ENCODE measurements around the gene NKD2. TPM values are rescaled to one million over a fixed set of nuclear protein-coding genes. Genes with fewer than 3 reads are reported as not detected.

Gene NKD2
- total RNA-seq, 2 donors from 2014 or later = 1.4 to 1.5 TPM

DNA sequence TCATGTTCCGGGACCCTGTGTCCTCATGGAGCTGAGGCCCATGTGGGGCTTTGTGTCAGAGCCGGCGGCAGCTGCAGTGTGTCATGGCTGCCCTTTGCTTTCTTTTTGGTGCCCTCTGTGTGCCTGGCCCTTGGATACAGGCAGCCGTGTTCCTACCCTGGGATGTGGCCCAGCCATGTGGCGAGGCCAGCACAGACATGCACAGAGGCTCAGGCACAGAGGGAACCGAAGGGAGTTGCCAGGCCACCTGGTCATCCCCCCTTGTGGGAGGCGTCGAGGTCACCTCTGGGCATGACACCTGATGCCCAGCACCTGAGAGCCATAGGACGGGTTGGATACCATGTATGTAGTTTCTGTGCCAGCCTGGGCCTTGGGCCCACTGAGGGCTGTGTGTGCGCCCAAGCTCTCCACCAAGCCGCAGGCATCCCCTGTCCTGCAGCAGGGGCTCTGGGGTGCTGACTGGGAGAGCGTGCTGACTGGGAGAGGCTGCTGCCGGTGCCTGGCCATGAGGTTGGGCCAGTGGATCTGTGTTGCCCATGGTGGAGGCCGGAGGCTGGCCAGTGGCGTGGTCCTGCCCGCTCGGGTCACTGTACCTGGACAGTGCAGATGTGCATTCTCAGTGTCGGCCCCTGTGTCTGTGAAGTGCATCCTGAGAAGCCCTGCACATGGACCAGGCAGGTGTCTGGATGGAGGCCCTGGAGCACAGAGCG, 4.8 kb downstream of the NKD2 start:
- TF ChIP-seq, protein P1, sequence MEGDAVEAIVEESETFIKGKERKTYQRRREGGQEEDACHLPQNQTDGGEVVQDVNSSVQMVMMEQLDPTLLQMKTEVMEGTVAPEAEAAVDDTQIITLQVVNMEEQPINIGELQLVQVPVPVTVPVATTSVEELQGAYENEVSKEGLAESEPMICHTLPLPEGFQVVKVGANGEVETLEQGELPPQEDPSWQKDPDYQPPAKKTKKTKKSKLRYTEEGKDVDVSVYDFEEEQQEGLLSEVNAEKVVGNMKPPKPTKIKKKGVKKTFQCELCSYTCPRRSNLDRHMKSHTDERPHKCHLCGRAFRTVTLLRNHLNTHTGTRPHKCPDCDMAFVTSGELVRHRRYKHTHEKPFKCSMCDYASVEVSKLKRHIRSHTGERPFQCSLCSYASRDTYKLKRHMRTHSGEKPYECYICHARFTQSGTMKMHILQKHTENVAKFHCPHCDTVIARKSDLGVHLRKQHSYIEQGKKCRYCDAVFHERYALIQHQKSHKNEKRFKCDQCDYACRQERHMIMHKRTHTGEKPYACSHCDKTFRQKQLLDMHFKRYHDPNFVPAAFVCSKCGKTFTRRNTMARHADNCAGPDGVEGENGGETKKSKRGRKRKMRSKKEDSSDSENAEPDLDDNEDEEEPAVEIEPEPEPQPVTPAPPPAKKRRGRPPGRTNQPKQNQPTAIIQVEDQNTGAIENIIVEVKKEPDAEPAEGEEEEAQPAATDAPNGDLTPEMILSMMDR (IDR thresholded peaks at IDR 0.05) = no peak
- Histone ChIP-seq H3K4me1 (ENCODE audit: control insufficient read depth in 1 of 2, low read depth in 2 of 2) (peaks cover 5 to 6% of the 10 kb centered on the region in 2 donors), H3K27me3 (replicated peaks; ENCODE audit: insufficient read depth) (peaks cover 6% of the 10 kb centered on the region), H3K36me3 (no peaks in the 10 kb centered on the region), H3K27ac (no peak overlapping the region), H3K4me3 (no peak overlapping the region), H3K9me3 (no peaks in the 10 kb centered on the region)
- ATAC-seq (ENCODE audit: insufficient number of reproducible peaks, low FRiP score, low read depth) (no peak), DNase-seq (ENCODE audit: low spot score) (no peak)

DNA sequence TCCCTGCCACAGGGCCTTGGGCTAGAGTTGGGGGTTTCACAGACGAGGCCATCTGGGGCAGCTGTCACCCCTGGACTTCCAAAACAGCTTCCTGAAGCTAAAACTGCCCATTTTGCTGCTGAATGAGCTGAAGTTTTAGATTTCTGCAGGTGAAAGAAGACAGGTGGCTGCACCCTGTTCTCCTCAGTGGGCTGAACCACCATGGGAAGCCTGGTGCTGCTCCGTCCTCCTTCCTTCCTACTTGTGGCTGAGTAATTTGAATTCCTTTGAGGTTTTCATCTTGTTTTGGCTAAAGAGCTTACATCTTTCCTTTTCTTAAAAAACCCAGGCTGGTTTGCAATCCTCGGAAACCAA, 5.3 kb downstream of the NKD2 start:
- no peak overlapping the region for H3K27ac ChIP-seq
- TF ChIP-seq, protein P1 (IDR thresholded peaks at IDR 0.05) = no peak

DNA sequence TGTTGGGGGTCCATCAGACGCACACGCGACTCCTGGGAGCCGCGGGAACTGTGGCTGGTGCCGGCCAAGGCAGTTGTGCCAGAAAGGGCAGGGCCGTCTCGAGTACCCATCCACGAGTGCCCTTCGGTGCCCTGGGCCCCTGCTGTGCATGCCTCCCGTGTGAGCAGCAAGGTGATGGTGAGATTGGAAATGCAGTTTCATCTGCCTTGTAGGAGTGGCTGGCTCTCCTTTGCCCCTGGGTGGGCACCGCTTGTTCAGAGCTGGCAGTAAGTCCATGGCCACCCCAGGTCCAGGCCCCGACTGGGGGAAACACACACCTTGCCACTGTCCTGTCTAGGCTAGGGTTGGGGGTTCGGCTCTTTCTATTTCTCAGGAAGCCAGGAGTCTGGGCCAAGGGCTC, 5.7 kb downstream of the NKD2 start:
- H3K4me3 ChIP-seq = no peak overlapping the region
- H3K9me3 ChIP-seq = no peaks in the 10 kb centered on the region
- no peak overlapping the region for H3K27ac ChIP-seq
- DNase-seq (ENCODE audit: low spot score) (no peak), ATAC-seq (ENCODE audit: insufficient number of reproducible peaks, low FRiP score, low read depth) (no peak)
- TF ChIP-seq, protein P1 (IDR thresholded peaks at IDR 0.05) = no peak
- H3K4me1 ChIP-seq (ENCODE audit: control insufficient read depth in 1 of 2, low read depth in 2 of 2) = peaks cover 2 to 3% of the 10 kb centered on the region in 2 donors
- H3K27me3 ChIP-seq (replicated peaks; ENCODE audit: insufficient read depth) = peaks cover 4% of the 10 kb centered on the region
- no peaks in the 10 kb centered on the region for H3K36me3 ChIP-seq

More for the DNA sequence above, 5.3 kb downstream of the NKD2 start:
- Histone ChIP-seq H3K27me3 (replicated peaks; ENCODE audit: insufficient read depth) (peaks cover 6% of the 10 kb centered on the region), H3K4me1 (ENCODE audit: control insufficient read depth in 1 of 2, low read depth in 2 of 2) (peaks cover 5 to 6% of the 10 kb centered on the region in 2 donors), H3K9me3 (no peaks in the 10 kb centered on the region), H3K36me3 (no peaks in the 10 kb centered on the region), H3K4me3 (no peak overlapping the region)
- DNase-seq (ENCODE audit: low spot score) (no peak), ATAC-seq (ENCODE audit: insufficient number of reproducible peaks, low FRiP score, low read depth) (no peak)

DNA sequence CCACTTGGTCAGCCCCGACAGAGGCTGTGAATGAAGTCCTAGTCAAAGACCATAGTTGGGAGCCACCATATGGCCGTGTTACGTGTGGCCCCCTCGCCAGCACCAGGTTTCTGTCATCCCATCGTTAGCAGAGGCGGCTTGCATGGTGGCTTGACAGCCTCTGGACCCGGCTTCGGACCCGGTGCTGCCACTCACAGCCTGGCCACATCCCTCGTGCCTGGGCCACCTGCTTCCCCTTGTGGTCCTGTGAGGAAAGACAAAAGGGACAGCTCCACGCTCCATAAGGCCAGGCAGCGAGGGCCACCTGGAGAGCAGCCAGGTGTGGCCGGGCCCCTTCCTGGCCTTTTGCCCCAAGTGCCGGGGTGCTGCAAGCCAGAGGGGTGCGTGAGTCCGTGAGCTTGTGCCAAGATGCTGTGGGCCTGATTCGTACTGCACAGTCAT, 6.2 kb downstream of the NKD2 start:
- Histone ChIP-seq H3K9me3 (no peaks in the 10 kb centered on the region), H3K4me1 (ENCODE audit: control insufficient read depth in 1 of 2, low read depth in 2 of 2) (no peaks in the 10 kb centered on the region), H3K4me3 (no peak overlapping the region), H3K36me3 (no peaks in the 10 kb centered on the region), H3K27ac (no peak overlapping the region), H3K27me3 (replicated peaks; ENCODE audit: insufficient read depth) (no peaks in the 10 kb centered on the region)
- no peak for ATAC-seq (ENCODE audit: insufficient number of reproducible peaks, low FRiP score, low read depth)
- TF ChIP-seq, protein P1 (IDR thresholded peaks at IDR 0.05) = no peak
- DNase-seq (ENCODE audit: low spot score) = no peak

DNA sequence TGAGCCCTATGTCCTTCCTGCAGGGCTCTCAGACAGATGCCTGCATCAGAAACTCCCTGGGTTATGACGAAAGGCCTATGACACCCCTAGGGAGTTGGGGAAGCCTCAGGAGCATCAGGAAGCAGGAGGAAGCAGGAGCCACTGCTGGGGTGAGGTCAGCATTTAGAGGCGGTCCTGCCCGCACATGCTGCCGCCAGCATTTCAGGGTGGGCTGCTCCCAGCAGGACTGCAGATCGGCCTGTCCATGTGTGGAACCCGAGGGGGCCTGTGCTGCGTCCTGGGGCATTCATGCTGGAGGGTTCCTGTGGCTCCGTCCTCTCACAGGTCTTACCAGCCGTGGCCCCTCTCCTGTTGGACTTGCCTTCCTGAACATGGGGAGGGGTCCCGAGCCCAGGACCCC, 6.9 kb downstream of the NKD2 start:
- Histone ChIP-seq H3K9me3 (no peaks in the 10 kb centered on the region), H3K4me3 (no peak overlapping the region), H3K36me3 (no peaks in the 10 kb centered on the region), H3K27ac (no peak overlapping the region), H3K4me1 (ENCODE audit: control insufficient read depth in 1 of 2, low read depth in 2 of 2) (no peaks in the 10 kb centered on the region), H3K27me3 (replicated peaks; ENCODE audit: insufficient read depth) (no peaks in the 10 kb centered on the region)
- DNase-seq (ENCODE audit: low spot score) (no peak), ATAC-seq (ENCODE audit: insufficient number of reproducible peaks, low FRiP score, low read depth) (no peak)
- TF ChIP-seq, protein P1 (IDR thresholded peaks at IDR 0.05) = no peak

All from thoracic aorta (tissue), 2 donors.